MM.1S (cell line): ENCODE results near the gene FHL3.

Source experiments
- CTCF ChIP-seq: fragments of 300-600 bp; sonication (generic); IDR thresholded peaks from 2 replicates; pipeline ENCODE4 v1.5.1; 2016; ENCODE audit warnings: antibody characterized with exemption, low read length, mixed read lengths
- EZH2 ChIP-seq: fragments of 300-600 bp; sonication (generic); optimal IDR thresholded peaks from 2 replicates; pipeline ENCODE3; 2017; ENCODE audit warnings: low read depth, mild to moderate bottlenecking, antibody characterized with exemption, low read length, mixed read lengths
- EZH2phosphoT487 ChIP-seq: fragments of 300-600 bp; sonication (generic); IDR thresholded peaks from 2 replicates; pipeline ENCODE4 v1.6.1; 2018; ENCODE audit warnings: antibody characterized with exemption, low read length

- TF ChIP-seq CTCF, result no peak
- no peak for TF ChIP-seq EZH2
- TF ChIP-seq EZH2phosphoT487, result no peak
Observed at GRCh38 chr1:37948841-37949240, 56.5 kb downstream of the FHL3 start.
